GM19397 (cell line): ENCODE measurements around the gene SLC5A3.

ENCODE experiments used
- ATAC-seq: cut with Tn5 transposase; IDR thresholded peaks from one replicate; pipeline ENCODE4 v1.9.1; 2021; ENCODE audit warnings: mild to moderate bottlenecking, moderate library complexity; ENCODE audit not compliant: unreplicated experiment

The SLC5A3 gene

GRCh38 chr21:34065027-34065426 lies 8.4 kb upstream of the SLC5A3 start:
- ATAC-seq, result no peak

GRCh38 chr21:34071683-34072082 lies 1.7 kb upstream of the SLC5A3 start:
- no peak for ATAC-seq

- no peak for ATAC-seq
Observed at GRCh38 chr21:34072145-34073031, 990 bp upstream of the SLC5A3 start.

GRCh38 chr21:34073749-34074282 lies 438 bp downstream of the SLC5A3 start:
- ATAC-seq, result peak; percentile 51

GRCh38 chr21:34074283-34075090 lies 1.1 kb downstream of the SLC5A3 start:
- ATAC-seq, result no peak

- no peak for ATAC-seq
Observed at GRCh38 chr21:34075091-34075425, 1.7 kb downstream of the SLC5A3 start.

GRCh38 chr21:34075760-34076660 lies 2.6 kb downstream of the SLC5A3 start:
- ATAC-seq, result no peak

- no peak for ATAC-seq
Observed at GRCh38 chr21:34076835-34077234, 3.5 kb downstream of the SLC5A3 start.

- ATAC-seq, result no peak
Observed at GRCh38 chr21:34077888-34078287, 4.5 kb downstream of the SLC5A3 start.

GRCh38 chr21:34078915-34079314 lies 5.5 kb downstream of the SLC5A3 start:
- ATAC-seq, result no peak

GRCh38 chr21:34080710-34081109 lies 7.3 kb downstream of the SLC5A3 start:
- no peak for ATAC-seq

- ATAC-seq, result no peak
Observed at GRCh38 chr21:34082769-34083168, 9.4 kb downstream of the SLC5A3 start.

- ATAC-seq, result no peak
Observed at GRCh38 chr21:34083357-34083756, 10.0 kb downstream of the SLC5A3 start.

- ATAC-seq, result no peak
Observed at GRCh38 chr21:34085129-34085528, 11.8 kb downstream of the SLC5A3 start.

GRCh38 chr21:34086887-34087306 lies 13.5 kb downstream of the SLC5A3 start:
- ATAC-seq, result no peak

GRCh38 chr21:34088752-34089151 lies 15.4 kb downstream of the SLC5A3 start:
- no peak for ATAC-seq

GRCh38 chr21:34091032-34091431 lies 17.7 kb downstream of the SLC5A3 start:
- no peak for ATAC-seq

- no peak for ATAC-seq
Observed at GRCh38 chr21:34091607-34092006, 18.2 kb downstream of the SLC5A3 start.

- no peak for ATAC-seq
Observed at GRCh38 chr21:34092262-34092921, 19.0 kb downstream of the SLC5A3 start.

GRCh38 chr21:34093083-34093482 lies 19.7 kb downstream of the SLC5A3 start:
- no peak for ATAC-seq
